Fibroblast of skin of back (primary cell): ENCODE measurements around the gene DCAF11.

Source experiments
- DNase-seq: peaks from one replicate; pipeline ENCODE4 v3.0.0-alpha.2; 2013

Gene DCAF11

GRCh38 chr14:24162093-24162492 lies 47.5 kb downstream of the DCAF11 start:
- DNase-seq: no peak

GRCh38 chr14:24164518-24164991 lies 50.0 kb downstream of the DCAF11 start:
- no peak for DNase-seq

GRCh38 chr14:24165785-24166184 lies 51.2 kb downstream of the DCAF11 start:
- DNase-seq: no peak

GRCh38 chr14:24167469-24168114 lies 53.0 kb downstream of the DCAF11 start:
- DNase-seq: no peak

GRCh38 chr14:24171422-24172260 lies 57.1 kb downstream of the DCAF11 start, which contains the start of gene REC8:
REC8 (plus strand) TSS chr14:24172080; CDS start chr14:24172553, 473 bp downstream.
- peak; percentile 34 for DNase-seq

- DNase-seq: no peak
Measured at GRCh38 chr14:24172261-24172860, 57.8 kb downstream of the DCAF11 start.

GRCh38 chr14:24172871-24173281 lies 58.3 kb downstream of the DCAF11 start:
- DNase-seq: no peak
